Uterus (tissue), 4 donors: ENCODE results near the gene RIT2. TPM values are rescaled to one million over a fixed set of nuclear protein-coding genes. Genes with fewer than 3 reads are reported as not detected.

Experiments used
- DNase-seq, 2 donors: peaks; one replicate each; pipeline ENCODE4 v3.0.0-alpha.2; 2019 to 2020
- H3K27ac ChIP-seq, 2 donors: fragments of 200-600 bp; sonication (generic); 1 replicate in 1 of 2; 2 replicates in 1 of 2; pipeline ENCODE4 v1.5.1; 2016 to 2018
- H3K27me3 ChIP-seq, 2 donors: fragments of 200-600 bp; sonication (generic); one replicate each; pipeline ENCODE4 v1.5.1; 2018 to 2019; ENCODE audit warnings: control low read depth in 1 of 2
- H3K36me3 ChIP-seq, 2 donors: fragments of 200-600 bp; sonication (generic); one replicate each; pipeline ENCODE4 v1.5.1; 2019; ENCODE audit warnings: control low read depth in 1 of 2
- H3K4me1 ChIP-seq, 2 donors: fragments of 200-600 bp; sonication (generic); one replicate each; pipeline ENCODE4 v1.5.1; 2018 to 2019; ENCODE audit warnings: control low read depth in 1 of 2
- H3K4me3 ChIP-seq, 2 donors: fragments of 200-600 bp; sonication (generic); 1 replicate in 1 of 2; 2 replicates in 1 of 2; pipeline ENCODE4 v1.5.1; 2018 to 2019; ENCODE audit warnings: mild to moderate bottlenecking in 1 of 2
- H3K9me3 ChIP-seq, 2 donors: fragments of 200-600 bp; sonication (generic); one replicate each; pipeline ENCODE4 v1.5.1; 2019; ENCODE audit warnings: control low read depth in 1 of 2
- CTCF ChIP-seq, 4 experiments: fragments of 200-600 bp in 2 of 4; fragments of 450-650 bp in 2 of 4; sonication (generic) in 2 of 4; IDR thresholded peaks; one replicate each; pipeline ENCODE4 v1.5.1; 2016 to 2019; ENCODE audit warnings: antibody characterized with exemption in 4 of 4, mild to moderate bottlenecking in 2 of 4, moderate library complexity in 1 of 4
- POLR2A ChIP-seq, 2 donors: fragments of 450-650 bp; IDR thresholded peaks; one replicate each; pipeline ENCODE4 v1.6.1; 2016; ENCODE audit warnings: antibody characterized with exemption in 2 of 2, mild to moderate bottlenecking in 1 of 2, moderate library complexity in 1 of 2
- intact Hi-C: fragments of 100-400 bp; cut with DNase I; formaldehyde crosslinking; loops from one replicate; pipeline ENCODE4 v1.15.1; 2023; ENCODE audit warnings: low total_unique reads
- total RNA-seq, 4 donors: library from RNA; depleted of rRNA in 3 of 4; stranded (reverse); fragments of >200 nt in 3 of 4; gene quantifications; one replicate each; pipeline versions ENCODE4 v1.1.0 to v1.2.4, GENCODE V29; 2014 to 2023
- donor health status: DM: yes; HTN: yes; CAD: no.

Gene RIT2
- total RNA-seq, 4 donors from 2014 or later, result not detected

- H3K4me1 ChIP-seq, result no peaks in the 10 kb centered on the region
- DNase-seq, result no peak
- H3K9me3 ChIP-seq, result no peaks in the 10 kb centered on the region
- no peaks in the 10 kb centered on the region for H3K36me3 ChIP-seq
- intact Hi-C loops, result no loop called here
- H3K27ac ChIP-seq, result no peak overlapping the region
- H3K27me3 ChIP-seq, result no peaks in the 10 kb centered on the region
- no peak overlapping the region for H3K4me3 ChIP-seq
- TF ChIP-seq CTCF (IDR thresholded peaks at IDR 0.05) (no peak), POLR2A (IDR thresholded peaks at IDR 0.05) (no peak)
These were observed 19.4 kb upstream of the RIT2 start for GRCh38 chr18:43134876-43135275.

DNA sequence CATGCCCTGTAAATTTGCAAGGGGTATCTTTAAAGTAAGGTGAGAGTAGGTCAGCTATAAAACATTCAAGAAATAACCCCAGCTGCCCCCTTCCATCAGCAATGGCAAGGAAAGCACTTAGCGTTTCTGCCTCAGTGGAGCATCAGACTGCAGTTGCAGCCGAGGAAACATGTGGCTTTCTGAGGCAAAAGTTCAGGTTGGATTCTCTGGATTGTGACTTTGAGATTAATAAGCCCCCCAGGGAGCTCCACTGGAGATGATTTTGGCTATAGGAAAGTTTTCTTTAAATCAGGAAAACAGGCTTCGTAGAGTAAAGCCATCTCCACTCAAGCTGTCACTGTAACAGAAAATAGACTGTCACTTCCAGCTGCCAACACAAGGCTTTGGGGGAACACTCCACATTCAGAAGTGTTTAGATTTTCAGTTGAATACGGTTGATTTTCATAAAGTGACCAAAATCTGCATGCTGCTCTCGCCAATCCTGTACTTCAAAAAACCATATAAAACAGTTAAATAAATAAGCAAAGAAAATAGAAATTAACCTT, 15.3 kb upstream of the RIT2 start:
- H3K4me3 ChIP-seq, result no peak overlapping the region
- H3K4me1 ChIP-seq, result no peaks in the 10 kb centered on the region
- H3K36me3 ChIP-seq, result no peaks in the 10 kb centered on the region
- intact Hi-C loops, result no loop called here
- no peak for DNase-seq
- no peak overlapping the region for H3K27ac ChIP-seq
- no peak for TF ChIP-seq POLR2A (IDR thresholded peaks at IDR 0.05)
- TF ChIP-seq CTCF (IDR thresholded peaks at IDR 0.05), result no peak
- no peaks in the 10 kb centered on the region for H3K27me3 ChIP-seq
- no peaks in the 10 kb centered on the region for H3K9me3 ChIP-seq

DNA sequence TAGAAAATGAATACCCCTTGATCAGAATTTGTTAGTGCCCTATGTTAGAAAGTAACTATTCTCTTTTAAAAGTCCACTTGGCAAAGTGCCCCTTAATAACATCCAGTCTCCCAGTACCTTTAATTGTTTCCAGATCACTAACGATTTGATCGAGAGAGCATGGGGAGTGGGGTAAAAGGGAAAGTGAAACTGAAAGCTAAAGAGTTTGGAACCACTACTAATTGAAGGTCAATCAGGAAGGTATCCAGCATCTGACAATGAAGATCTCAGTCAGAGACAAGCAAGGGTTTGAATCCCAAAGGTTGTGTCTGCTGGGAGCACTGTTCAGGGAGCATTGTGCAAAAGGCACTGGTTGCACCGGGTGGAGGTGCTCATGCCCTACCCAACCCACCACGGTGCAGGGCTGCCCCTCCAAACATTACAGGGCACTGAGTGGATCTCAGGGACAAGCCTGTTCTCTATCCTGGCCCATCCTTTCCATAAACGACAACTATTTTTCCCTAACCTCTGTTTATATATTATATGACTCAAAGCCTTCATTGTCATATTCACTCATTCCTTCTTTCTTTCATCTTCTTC, 14.6 kb upstream of the RIT2 start:
- H3K4me3 ChIP-seq, result peak overlapping the region; percentile 11 to 24
- no peak for DNase-seq
- H3K27me3 ChIP-seq, result no peaks in the 10 kb centered on the region
- no peaks in the 10 kb centered on the region for H3K9me3 ChIP-seq
- no peaks in the 10 kb centered on the region for H3K36me3 ChIP-seq
- H3K27ac ChIP-seq, result no peak overlapping the region
- intact Hi-C loops, result no loop called here
- H3K4me1 ChIP-seq, result no peaks in the 10 kb centered on the region
- no peak for TF ChIP-seq CTCF (IDR thresholded peaks at IDR 0.05)
- TF ChIP-seq POLR2A (IDR thresholded peaks at IDR 0.05), result no peak

DNA sequence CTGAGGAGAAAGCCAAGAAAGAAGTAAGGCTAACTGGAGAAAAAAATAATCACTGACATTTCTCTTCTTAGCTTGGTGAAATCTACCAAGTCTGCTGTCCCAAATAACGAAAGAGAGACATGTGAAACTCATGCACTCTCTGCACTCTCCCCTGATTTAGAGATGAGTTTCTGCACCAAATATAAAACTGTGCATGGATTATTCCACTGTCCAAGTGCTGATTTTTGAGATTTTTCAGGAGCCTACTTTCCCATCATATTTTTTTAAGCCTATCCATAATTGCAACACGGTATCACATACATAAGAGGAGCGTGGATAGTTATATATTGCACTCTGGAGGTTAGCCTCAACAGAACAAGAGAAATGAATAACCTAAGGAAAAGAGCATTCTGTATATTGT, 10.0 kb upstream of the RIT2 start:
- no peaks in the 10 kb centered on the region for H3K9me3 ChIP-seq
- intact Hi-C loops, result no loop called here
- DNase-seq, result no peak
- TF ChIP-seq POLR2A (IDR thresholded peaks at IDR 0.05) (no peak), CTCF (IDR thresholded peaks at IDR 0.05) (no peak)
- H3K4me3 ChIP-seq, result no peak overlapping the region
- no peaks in the 10 kb centered on the region for H3K4me1 ChIP-seq
- H3K27me3 ChIP-seq, result no peaks in the 10 kb centered on the region
- no peaks in the 10 kb centered on the region for H3K36me3 ChIP-seq
- no peak overlapping the region for H3K27ac ChIP-seq

DNA sequence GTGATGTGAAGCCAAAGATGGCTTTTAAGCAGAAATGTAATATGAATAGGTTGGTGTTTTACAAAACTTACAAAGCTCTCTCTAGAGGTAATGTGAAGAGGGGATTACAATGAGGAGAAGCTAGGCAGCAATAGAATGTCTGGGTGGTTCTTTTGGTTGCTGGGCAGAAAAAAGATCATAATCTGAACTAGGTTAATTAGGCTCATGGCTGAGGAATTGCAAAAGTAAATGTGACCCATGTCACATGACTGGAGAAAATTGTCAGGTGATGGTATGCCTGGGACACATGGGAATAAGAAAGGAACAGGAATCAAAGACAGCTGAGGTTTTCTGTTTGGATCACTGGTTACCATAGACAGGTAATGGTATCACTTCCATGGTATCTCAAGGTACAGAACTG, 7.5 kb upstream of the RIT2 start:
- Histone ChIP-seq H3K9me3 (no peaks in the 10 kb centered on the region), H3K27ac (no peak overlapping the region), H3K27me3 (no peaks in the 10 kb centered on the region), H3K36me3 (no peaks in the 10 kb centered on the region), H3K4me3 (no peak overlapping the region), H3K4me1 (no peaks in the 10 kb centered on the region)
- intact Hi-C loops, result no loop called here
- TF ChIP-seq POLR2A (IDR thresholded peaks at IDR 0.05), result no peak
- no peak for TF ChIP-seq CTCF (IDR thresholded peaks at IDR 0.05)
- no peak for DNase-seq
